Neural cell (in vitro differentiated cells): ENCODE results near the gene TNFSF11.

Experiments used
- POLR2AphosphoS5 ChIP-seq: IDR thresholded peaks from 2 replicates; pipeline ENCODE4 v1.6.1; 2012
- TF ChIP-seq, protein P1 (sequence below): fragments of 450-650 bp; IDR thresholded peaks from 2 replicates; pipeline ENCODE4 v1.5.1; 2014; ENCODE audit warnings: antibody characterized with exemption, mild to moderate bottlenecking, moderate library complexity; ENCODE audit not compliant: poor library complexity, severe bottlenecking

DNA sequence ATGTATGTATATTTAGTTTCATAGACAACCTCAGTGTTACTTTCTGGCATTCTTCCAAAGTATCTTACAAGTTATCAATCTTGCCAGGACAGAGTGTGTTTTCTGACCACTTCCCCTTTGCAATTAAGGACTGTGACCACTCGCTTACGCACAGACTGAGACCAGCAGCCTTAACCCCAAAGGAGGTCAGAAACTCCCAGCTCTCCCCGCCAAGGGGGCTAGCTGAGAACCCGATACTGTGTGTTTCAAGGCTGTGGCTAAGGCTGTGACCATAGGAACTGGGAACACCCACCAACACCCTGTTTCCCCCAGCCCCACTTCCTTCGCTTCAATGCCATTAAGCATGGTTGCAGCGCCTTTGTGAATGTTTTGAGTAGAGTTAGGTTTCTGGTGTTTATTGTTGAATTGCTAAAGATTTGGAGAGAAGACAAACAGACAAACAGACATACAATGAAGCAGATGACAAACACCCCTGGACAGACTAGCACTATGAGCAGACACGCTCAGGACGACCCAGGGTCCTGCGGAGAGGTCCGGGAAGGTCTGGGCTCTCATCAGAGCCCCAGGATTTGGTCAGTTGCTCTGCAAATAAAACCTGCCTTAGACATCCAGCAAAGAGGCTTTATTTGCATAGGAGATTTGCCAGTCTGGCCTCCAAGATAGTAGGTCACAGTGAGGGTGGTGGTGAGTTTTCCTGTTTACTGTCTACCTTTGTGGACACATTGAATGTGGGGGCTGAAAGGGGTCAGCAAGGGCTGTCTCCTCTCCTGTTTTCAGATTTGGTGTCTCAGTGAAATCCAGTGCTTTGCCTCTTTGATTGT lies 25.0 kb upstream of the TNFSF11 start:
- no peak for TF ChIP-seq POLR2AphosphoS5
- TF ChIP-seq, protein P1, sequence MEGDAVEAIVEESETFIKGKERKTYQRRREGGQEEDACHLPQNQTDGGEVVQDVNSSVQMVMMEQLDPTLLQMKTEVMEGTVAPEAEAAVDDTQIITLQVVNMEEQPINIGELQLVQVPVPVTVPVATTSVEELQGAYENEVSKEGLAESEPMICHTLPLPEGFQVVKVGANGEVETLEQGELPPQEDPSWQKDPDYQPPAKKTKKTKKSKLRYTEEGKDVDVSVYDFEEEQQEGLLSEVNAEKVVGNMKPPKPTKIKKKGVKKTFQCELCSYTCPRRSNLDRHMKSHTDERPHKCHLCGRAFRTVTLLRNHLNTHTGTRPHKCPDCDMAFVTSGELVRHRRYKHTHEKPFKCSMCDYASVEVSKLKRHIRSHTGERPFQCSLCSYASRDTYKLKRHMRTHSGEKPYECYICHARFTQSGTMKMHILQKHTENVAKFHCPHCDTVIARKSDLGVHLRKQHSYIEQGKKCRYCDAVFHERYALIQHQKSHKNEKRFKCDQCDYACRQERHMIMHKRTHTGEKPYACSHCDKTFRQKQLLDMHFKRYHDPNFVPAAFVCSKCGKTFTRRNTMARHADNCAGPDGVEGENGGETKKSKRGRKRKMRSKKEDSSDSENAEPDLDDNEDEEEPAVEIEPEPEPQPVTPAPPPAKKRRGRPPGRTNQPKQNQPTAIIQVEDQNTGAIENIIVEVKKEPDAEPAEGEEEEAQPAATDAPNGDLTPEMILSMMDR, result no peak
